ENCODE measurements around the gene CLOCK.
A peak's percentile ranks its signal among the peaks of the same experiment; 100 is the strongest.
"Not testable (repeated sequence)": the region's sequence is repeated elsewhere in the genome, so short reads cannot be mapped to it uniquely, and the experiment has no call there.

Gene CLOCK

GRCh38 chr4:55546756-55547465, at the start of gene CLOCK:
Gene CLOCK, minus strand, starts transcription at chr4:55546909. Its CDS starts 64,124 bp downstream, at chr4:55482785.
- DNase-seq (ENCODE audit: low read depth in 3 of 3, low spot score in 1 of 3), result peak; percentile 50 to 75 (median 69)

- no peak for DNase-seq (ENCODE audit: low read depth in 3 of 3, low spot score in 1 of 3)
Measured at GRCh38 chr4:55592014-55592413, 45.3 kb upstream of the CLOCK start, which contains the start of gene PDCL2. Gene PDCL2, minus strand, starts transcription at chr4:55592245. Its CDS starts 136 bp downstream, at chr4:55592109.

GRCh38 chr4:55588160-55588559, 41.5 kb upstream of the CLOCK start:
- no peak for DNase-seq (ENCODE audit: low read depth in 3 of 3, low spot score in 1 of 3)

GRCh38 chr4:55582773-55583172, 36.1 kb upstream of the CLOCK start:
- DNase-seq (ENCODE audit: low read depth in 3 of 3, low spot score in 1 of 3), result not testable (repeated sequence)

- no peak for DNase-seq (ENCODE audit: low read depth in 3 of 3, low spot score in 1 of 3)
Measured at GRCh38 chr4:55578341-55579010, 31.8 kb upstream of the CLOCK start.

GRCh38 chr4:55575513-55575912, 28.8 kb upstream of the CLOCK start:
- no peak for DNase-seq (ENCODE audit: low read depth in 3 of 3, low spot score in 1 of 3)

GRCh38 chr4:55574252-55574651, 27.5 kb upstream of the CLOCK start:
- no peak for DNase-seq (ENCODE audit: low read depth in 3 of 3, low spot score in 1 of 3)

GRCh38 chr4:55571806-55572205, 25.1 kb upstream of the CLOCK start:
- no peak for DNase-seq (ENCODE audit: low read depth in 3 of 3, low spot score in 1 of 3)

- no peak for DNase-seq (ENCODE audit: low read depth in 3 of 3, low spot score in 1 of 3)
Measured at GRCh38 chr4:55568905-55569504, 22.3 kb upstream of the CLOCK start.

GRCh38 chr4:55561889-55562288, 15.2 kb upstream of the CLOCK start:
- no peak for DNase-seq (ENCODE audit: low read depth in 3 of 3, low spot score in 1 of 3)

- DNase-seq (ENCODE audit: low read depth in 3 of 3, low spot score in 1 of 3), result no peak
Measured at GRCh38 chr4:55560096-55560495, 13.4 kb upstream of the CLOCK start.

GRCh38 chr4:55554453-55555030, 7.8 kb upstream of the CLOCK start:
- no peak for DNase-seq (ENCODE audit: low read depth in 3 of 3, low spot score in 1 of 3)

GRCh38 chr4:55553441-55554201, 6.9 kb upstream of the CLOCK start:
- DNase-seq (ENCODE audit: low read depth in 3 of 3, low spot score in 1 of 3), result no peak

GRCh38 chr4:55551964-55552363, 5.3 kb upstream of the CLOCK start:
- not testable (repeated sequence) for DNase-seq (ENCODE audit: low read depth in 3 of 3, low spot score in 1 of 3)

GRCh38 chr4:55549888-55550287, 3.2 kb upstream of the CLOCK start:
- no peak for DNase-seq (ENCODE audit: low read depth in 3 of 3, low spot score in 1 of 3)

GRCh38 chr4:55547918-55548317, 1.2 kb upstream of the CLOCK start:
- no peak for DNase-seq (ENCODE audit: low read depth in 3 of 3, low spot score in 1 of 3)

GRCh38 chr4:55547466-55547770, 709 bp upstream of the CLOCK start:
- DNase-seq (ENCODE audit: low read depth in 3 of 3, low spot score in 1 of 3), result no peak

- no peak for DNase-seq (ENCODE audit: low read depth in 3 of 3, low spot score in 1 of 3)
Measured at GRCh38 chr4:55546506-55546755, 278 bp downstream of the CLOCK start.

GRCh38 chr4:55545641-55546505, 836 bp downstream of the CLOCK start:
- peak; percentile 7 to 49 (median 20) for DNase-seq (ENCODE audit: low read depth in 3 of 3, low spot score in 1 of 3)

- no peak for DNase-seq (ENCODE audit: low read depth in 3 of 3, low spot score in 1 of 3)
Measured at GRCh38 chr4:55545151-55545550, 1.6 kb downstream of the CLOCK start.

- DNase-seq (ENCODE audit: low read depth in 3 of 3, low spot score in 1 of 3), result no peak
Measured at GRCh38 chr4:55543858-55544257, 2.9 kb downstream of the CLOCK start.
